ENCODE data around the gene IWS1. TPM values are rescaled to one million over a fixed set of nuclear protein-coding genes. Genes with fewer than 3 reads are reported as not detected.
"Not testable (repeated sequence)": the region's sequence is repeated elsewhere in the genome, so short reads cannot be mapped to it uniquely, and the experiment has no call there.

The IWS1 gene
- total and polyA plus RNA-seq, 12 donors, result 37.4 to 64.8 (median 46.4) TPM

DNA sequence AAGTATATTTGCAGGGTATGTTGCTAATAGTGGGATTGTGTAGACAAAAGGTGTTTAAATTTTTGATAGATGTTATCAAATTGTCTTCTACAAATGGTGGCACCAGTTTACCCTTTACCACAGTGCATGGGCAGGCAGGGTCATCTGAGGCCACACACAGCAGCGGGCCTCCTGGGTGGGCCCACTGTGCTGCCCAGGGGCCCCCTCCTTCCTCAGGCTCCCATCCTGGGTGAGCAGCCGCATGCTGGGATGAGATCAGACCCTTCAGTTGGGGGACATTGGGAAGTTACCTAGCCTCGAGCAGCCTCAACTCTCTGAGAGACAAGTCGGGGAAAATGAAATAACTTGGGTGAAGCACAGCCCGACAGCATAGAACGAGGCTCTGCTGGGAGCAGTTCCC, 18.9 kb upstream of the IWS1 start:
- 61 to 65% methylated on average over 6 of the region's 6 CpGs for WGBS, 2 donors
- no peak for ATAC-seq
- intact Hi-C loops (cut with DNase I), result no loop called here

DNA sequence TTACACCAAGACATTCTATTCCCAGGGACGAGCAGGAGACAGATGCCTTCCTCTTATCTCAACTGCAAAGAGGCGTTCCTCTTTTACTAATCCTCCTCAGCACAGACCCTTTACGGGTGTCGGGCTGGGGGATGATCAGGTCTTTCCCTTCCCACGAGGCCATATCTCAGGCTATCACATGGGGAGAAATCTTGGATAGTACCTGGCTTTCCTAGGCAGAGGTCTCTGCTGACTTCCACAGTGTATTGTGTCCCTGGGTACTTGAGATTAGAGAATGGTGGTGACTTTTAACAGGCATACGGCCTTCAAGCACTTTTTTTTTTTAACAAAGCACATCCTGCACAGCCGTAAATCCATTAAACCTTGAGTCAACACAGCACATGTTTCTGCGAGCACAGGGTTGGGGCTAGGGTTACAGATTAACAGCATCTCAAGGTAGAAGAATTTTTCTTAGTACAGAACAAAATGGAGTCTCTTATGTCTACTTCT, 16.8 kb upstream of the IWS1 start:
- WGBS, 2 donors, result 35 to 38% methylated on average over 8 of the region's 8 CpGs
- H3K9me3 ChIP-seq; H3K27ac ChIP-seq; ATAC-seq; H3K4me1 ChIP-seq; H3K4me3 ChIP-seq; H3K27me3 ChIP-seq; H3K36me3 ChIP-seq; DNase-seq; intact Hi-C loops (cut with DNase I): not testable (repeated sequence)

More for the DNA sequence above, 18.9 kb upstream of the IWS1 start:
- no peaks in the 10 kb centered on the region for H3K4me1 ChIP-seq
- peaks cover 0 to 4% (median 0%) of the 10 kb centered on the region in 7 donors for H3K27me3 ChIP-seq
- H3K4me3 ChIP-seq, result no peak overlapping the region
- TF ChIP-seq, protein P1, sequence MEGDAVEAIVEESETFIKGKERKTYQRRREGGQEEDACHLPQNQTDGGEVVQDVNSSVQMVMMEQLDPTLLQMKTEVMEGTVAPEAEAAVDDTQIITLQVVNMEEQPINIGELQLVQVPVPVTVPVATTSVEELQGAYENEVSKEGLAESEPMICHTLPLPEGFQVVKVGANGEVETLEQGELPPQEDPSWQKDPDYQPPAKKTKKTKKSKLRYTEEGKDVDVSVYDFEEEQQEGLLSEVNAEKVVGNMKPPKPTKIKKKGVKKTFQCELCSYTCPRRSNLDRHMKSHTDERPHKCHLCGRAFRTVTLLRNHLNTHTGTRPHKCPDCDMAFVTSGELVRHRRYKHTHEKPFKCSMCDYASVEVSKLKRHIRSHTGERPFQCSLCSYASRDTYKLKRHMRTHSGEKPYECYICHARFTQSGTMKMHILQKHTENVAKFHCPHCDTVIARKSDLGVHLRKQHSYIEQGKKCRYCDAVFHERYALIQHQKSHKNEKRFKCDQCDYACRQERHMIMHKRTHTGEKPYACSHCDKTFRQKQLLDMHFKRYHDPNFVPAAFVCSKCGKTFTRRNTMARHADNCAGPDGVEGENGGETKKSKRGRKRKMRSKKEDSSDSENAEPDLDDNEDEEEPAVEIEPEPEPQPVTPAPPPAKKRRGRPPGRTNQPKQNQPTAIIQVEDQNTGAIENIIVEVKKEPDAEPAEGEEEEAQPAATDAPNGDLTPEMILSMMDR (IDR thresholded peaks at IDR 0.05), result no peak
- no peak overlapping the region for H3K27ac ChIP-seq
- H3K36me3 ChIP-seq, result no peaks in the 10 kb centered on the region
- DNase-seq, result no peak
- H3K9me3 ChIP-seq, result no peaks in the 10 kb centered on the region

DNA sequence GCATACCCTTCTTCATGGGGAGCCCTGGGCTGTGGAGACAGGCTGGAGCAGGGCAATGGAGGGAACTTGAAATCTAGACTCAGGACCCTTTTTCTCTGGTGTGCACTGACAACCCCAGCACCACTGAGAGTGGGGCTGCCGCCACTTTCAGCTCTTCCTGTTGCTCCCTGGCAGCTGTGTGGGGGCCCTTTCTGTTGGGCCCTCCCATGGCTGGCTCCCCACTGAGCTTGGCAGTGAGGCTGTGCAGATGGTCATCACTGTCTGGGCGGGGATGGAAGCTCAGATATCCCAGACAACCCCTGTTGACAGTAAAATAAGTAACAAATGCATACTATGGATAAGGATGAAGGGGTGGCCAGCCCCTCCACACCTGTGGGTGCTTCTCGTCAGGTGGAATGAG, 15.9 kb upstream of the IWS1 start:
- no peak overlapping the region for H3K27ac ChIP-seq
- H3K27me3 ChIP-seq, result no peaks in the 10 kb centered on the region
- intact Hi-C loops (cut with DNase I), result no loop called here
- DNase-seq (no peak), ATAC-seq (peak in 1 of 8 donors; percentile 22)
- H3K9me3 ChIP-seq, result no peaks in the 10 kb centered on the region
- H3K4me3 ChIP-seq, result no peak overlapping the region
- WGBS, 2 donors, result 84 to 91% methylated on average over 3 of the region's 3 CpGs
- TF ChIP-seq, protein P1 (IDR thresholded peaks at IDR 0.05), result no peak
- no peaks in the 10 kb centered on the region for H3K36me3 ChIP-seq
- no peaks in the 10 kb centered on the region for H3K4me1 ChIP-seq

DNA sequence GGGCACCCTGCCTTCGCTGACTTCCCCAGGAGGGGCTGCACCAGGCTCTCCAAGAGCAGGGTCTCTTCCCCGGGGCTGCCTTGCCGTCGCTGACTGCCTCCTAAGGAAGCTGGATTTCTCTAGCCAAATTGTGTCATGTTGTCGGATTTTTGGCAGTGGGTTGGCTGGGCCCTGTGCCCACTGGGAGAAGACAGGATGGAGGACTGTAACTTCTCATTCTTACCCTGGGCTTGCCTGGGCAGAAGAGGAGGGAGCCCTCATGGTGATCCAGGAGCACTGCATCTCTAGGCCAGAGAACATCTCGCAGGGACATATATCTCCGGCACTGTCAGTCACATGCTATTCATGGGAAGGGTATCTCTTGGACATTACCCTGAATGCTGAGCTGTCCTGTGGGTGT, 15.5 kb upstream of the IWS1 start:
- Histone ChIP-seq H3K9me3 (no peaks in the 10 kb centered on the region), H3K4me1 (no peaks in the 10 kb centered on the region), H3K27ac (no peak overlapping the region), H3K36me3 (no peaks in the 10 kb centered on the region), H3K27me3 (no peaks in the 10 kb centered on the region), H3K4me3 (no peak overlapping the region)
- intact Hi-C loops (cut with DNase I), result no loop called here
- no peak for DNase-seq
- TF ChIP-seq, protein P1 (IDR thresholded peaks at IDR 0.05), result no peak
- WGBS, 2 donors, result 67 to 69% methylated on average over 7 of the region's 7 CpGs
- ATAC-seq, result peak in 2 of 8 donors; percentile 19 to 33

DNA sequence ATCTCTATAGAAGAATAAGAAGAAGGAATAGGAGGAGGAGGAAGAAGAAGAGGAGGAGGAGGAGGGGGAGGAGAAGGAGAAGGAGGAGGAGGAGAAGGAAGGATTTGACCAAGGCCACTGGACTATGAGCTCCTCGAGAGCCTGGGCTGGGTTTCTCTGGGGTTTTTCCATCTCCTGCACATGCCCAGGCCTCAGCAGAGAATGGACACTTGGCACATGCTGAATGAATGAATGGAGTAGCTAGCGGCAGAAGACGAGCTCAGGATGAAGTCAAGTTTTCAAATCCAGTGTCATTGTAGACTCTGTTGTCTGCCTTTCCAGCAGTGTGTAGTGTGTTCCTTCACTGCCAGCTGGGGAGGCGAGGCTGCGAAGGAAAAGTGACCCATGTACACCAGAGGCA, 11.4 kb upstream of the IWS1 start:
- no peak for DNase-seq
- WGBS, 2 donors, result 91 to 94% methylated on average over 5 of the region's 5 CpGs

More for the DNA sequence above, 11.4 kb upstream of the IWS1 start:
- TF ChIP-seq, protein P1 (IDR thresholded peaks at IDR 0.05), result no peak
- Histone ChIP-seq H3K36me3 (no peaks in the 10 kb centered on the region), H3K27me3 (peaks cover 0 to 15% (median 6%) of the 10 kb centered on the region in 7 donors), H3K4me3 (no peak overlapping the region), H3K4me1 (no peaks in the 10 kb centered on the region), H3K9me3 (no peaks in the 10 kb centered on the region), H3K27ac (no peak overlapping the region)
- no peak for ATAC-seq
- intact Hi-C loops (cut with DNase I), result no loop called here

All from heart right ventricle (tissue), 16 donors.